BLaER1 (cell line): Measurements from ENCODE around the gene NPY4R.
"Not testable (repeated sequence)": the region's sequence is repeated elsewhere in the genome, so short reads cannot be mapped to it uniquely, and the experiment has no call there.

Experiments
- H3K27ac ChIP-seq: shearing (Covaris generic); formaldehyde crosslinking; 2 replicates; pipeline ENCODE4 v1.8.1; 2022
- H3K27me3 ChIP-seq: shearing (Covaris generic); formaldehyde crosslinking; 2 replicates; pipeline ENCODE4 v1.8.1; 2022
- H3K36me3 ChIP-seq: shearing (Covaris generic); formaldehyde crosslinking; 2 replicates; pipeline ENCODE4 v1.8.1; 2022
- H3K4me1 ChIP-seq: shearing (Covaris generic); formaldehyde crosslinking; 2 replicates; pipeline ENCODE4 v1.8.1; 2022
- H3K4me2 ChIP-seq: shearing (Covaris generic); formaldehyde crosslinking; 2 replicates; pipeline ENCODE4 v1.8.1; 2022
- H3K4me3 ChIP-seq: shearing (Covaris generic); formaldehyde crosslinking; 2 replicates; pipeline ENCODE4 v1.8.1; 2022
- H3K9ac ChIP-seq: shearing (Covaris generic); formaldehyde crosslinking; 2 replicates; pipeline ENCODE4 v1.8.1; 2022
- H3K9me3 ChIP-seq: shearing (Covaris generic); formaldehyde crosslinking; 2 replicates; pipeline ENCODE4 v1.8.1; 2022
- H4K20me1 ChIP-seq: shearing (Covaris generic); formaldehyde crosslinking; 2 replicates; pipeline ENCODE4 v1.8.1; 2022

The NPY4R gene

DNA sequence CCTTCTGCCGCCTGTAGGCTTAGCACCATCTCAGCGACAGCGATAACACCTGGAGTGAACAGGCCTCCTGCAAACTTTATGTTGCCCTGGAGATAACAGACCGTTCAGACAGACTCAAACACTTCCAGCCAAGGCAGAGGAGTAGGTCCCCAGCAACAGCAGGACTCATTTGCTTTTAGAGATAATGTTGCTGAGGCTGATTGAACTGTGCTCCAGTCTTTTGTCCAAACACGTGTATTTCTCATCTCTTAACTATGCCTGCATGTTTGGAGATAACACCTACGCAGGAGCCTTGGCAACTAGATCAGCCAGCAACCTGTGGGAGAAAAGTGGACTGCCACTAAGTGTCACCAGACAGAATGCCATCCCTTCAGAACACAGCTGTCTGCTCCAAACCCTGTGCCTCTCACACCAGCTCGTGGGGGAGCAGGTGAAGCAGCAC is 23.9 kb downstream of the NPY4R start:
- H3K36me3 ChIP-seq, H3K27me3 ChIP-seq, H3K4me1 ChIP-seq, H3K9ac ChIP-seq, H4K20me1 ChIP-seq, H3K4me3 ChIP-seq, H3K27ac ChIP-seq, H3K4me2 ChIP-seq, H3K9me3 ChIP-seq: not testable (repeated sequence)

- not testable (repeated sequence) for H3K9me3 ChIP-seq, H3K4me1 ChIP-seq, H3K27ac ChIP-seq, H4K20me1 ChIP-seq, H3K4me3 ChIP-seq, H3K9ac ChIP-seq, H3K4me2 ChIP-seq, H3K36me3 ChIP-seq, H3K27me3 ChIP-seq
These were observed 24.8 kb downstream of the NPY4R start for GRCh38 chr10:46440942-46441341.

- not testable (repeated sequence) for H4K20me1 ChIP-seq, H3K4me3 ChIP-seq, H3K9me3 ChIP-seq, H3K27me3 ChIP-seq, H3K9ac ChIP-seq, H3K4me1 ChIP-seq, H3K27ac ChIP-seq, H3K4me2 ChIP-seq, H3K36me3 ChIP-seq
These were observed 42.2 kb downstream of the NPY4R start for GRCh38 chr10:46423550-46423949.

DNA sequence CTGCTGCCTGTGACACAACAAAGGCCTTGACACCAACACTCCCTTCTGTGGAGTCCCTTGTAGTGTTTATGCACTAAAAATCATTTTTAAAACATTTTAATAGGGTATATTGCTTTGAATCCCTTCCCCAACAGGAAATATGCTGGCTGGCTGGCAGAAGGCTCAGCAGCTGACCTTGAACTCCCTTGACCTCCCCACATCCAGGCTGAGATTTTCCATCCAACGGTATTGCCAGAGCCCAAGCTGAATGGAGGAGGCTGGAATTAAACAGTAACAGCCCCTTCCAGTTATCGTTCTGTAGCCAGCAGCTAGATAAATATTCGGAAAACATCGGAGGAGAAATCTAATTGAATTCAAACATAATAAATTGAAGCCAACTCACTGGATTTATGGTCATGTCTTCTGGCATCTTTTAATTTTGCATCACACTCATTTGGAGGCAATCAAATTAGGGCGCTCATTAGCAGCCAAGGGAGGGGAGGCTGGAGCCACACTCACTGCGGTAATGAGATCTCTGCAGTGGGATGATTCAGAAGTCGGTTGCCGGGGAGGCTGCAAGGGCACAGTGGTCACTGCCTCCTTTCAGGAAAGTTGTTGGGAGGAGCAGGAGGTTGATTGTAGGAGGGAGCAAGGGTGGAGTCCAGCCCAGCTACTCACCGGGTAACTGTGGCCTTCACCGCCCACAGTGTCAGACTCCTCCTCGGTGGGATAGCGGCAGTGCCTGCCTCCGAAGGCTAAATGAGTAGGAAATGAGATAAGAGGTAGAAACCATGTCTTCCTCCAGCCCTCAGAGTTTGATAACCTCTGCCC is 46.0 kb downstream of the NPY4R start:
- H3K4me2 ChIP-seq, H4K20me1 ChIP-seq, H3K9ac ChIP-seq, H3K9me3 ChIP-seq, H3K27me3 ChIP-seq, H3K36me3 ChIP-seq, H3K4me3 ChIP-seq, H3K4me1 ChIP-seq, H3K27ac ChIP-seq: not testable (repeated sequence)

- H3K4me2 ChIP-seq, H3K27ac ChIP-seq, H3K4me3 ChIP-seq, H3K4me1 ChIP-seq, H4K20me1 ChIP-seq, H3K27me3 ChIP-seq, H3K9ac ChIP-seq, H3K9me3 ChIP-seq, H3K36me3 ChIP-seq: not testable (repeated sequence)
These were observed 47.5 kb downstream of the NPY4R start for GRCh38 chr10:46418283-46418682.

DNA sequence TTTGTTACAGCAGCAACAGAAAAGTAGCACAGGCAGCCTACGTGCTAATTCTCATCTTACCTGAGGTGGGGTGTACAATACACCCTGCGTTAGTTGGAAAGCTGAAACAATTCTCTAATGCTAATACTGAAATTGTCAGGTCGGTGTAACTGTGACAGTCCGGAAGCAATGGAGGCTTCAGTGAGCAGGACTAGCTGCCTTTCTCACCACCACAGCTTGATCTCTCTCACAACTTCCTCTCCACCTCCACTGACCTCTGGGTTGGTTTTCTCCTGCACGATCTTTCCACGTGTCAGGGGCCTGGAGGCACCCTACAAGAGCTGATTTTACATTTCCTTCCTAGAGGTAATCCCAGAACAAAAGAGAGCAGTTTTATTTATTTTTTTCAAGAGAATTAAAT is 50.5 kb downstream of the NPY4R start:
- not testable (repeated sequence) for H3K36me3 ChIP-seq, H3K4me2 ChIP-seq, H3K27ac ChIP-seq, H3K27me3 ChIP-seq, H4K20me1 ChIP-seq, H3K9ac ChIP-seq, H3K9me3 ChIP-seq, H3K4me1 ChIP-seq, H3K4me3 ChIP-seq

GRCh38 chr10:46412665-46413064 is 53.1 kb downstream of the NPY4R start:
- H3K4me3 ChIP-seq, H3K27me3 ChIP-seq, H3K9me3 ChIP-seq, H3K4me1 ChIP-seq, H3K9ac ChIP-seq, H3K4me2 ChIP-seq, H3K27ac ChIP-seq, H4K20me1 ChIP-seq, H3K36me3 ChIP-seq: not testable (repeated sequence)

DNA sequence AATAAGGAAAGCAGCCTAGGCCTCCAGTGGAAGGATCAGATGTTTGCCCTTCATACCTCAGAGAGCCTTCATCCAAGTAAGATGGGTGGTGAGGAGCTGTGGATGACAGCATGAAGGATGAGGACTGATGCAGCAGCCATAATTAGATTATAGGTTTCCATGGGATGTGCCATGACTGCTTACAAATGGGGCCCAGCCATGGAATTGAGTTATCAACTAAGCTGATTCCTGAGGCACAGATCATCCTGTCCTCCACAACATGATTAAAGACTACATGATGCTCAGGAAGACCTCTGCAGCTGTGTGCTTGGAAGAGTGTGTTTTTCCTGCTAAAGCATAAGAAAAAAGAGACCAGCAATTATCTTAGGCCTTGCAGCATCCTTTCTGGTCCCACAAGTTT is 54.6 kb downstream of the NPY4R start:
- not testable (repeated sequence) for H3K27ac ChIP-seq, H3K27me3 ChIP-seq, H3K4me2 ChIP-seq, H3K4me1 ChIP-seq, H3K9me3 ChIP-seq, H4K20me1 ChIP-seq, H3K4me3 ChIP-seq, H3K36me3 ChIP-seq, H3K9ac ChIP-seq
